Measurements from ENCODE around the gene HLA-G.
A peak's percentile ranks its signal among the peaks of the same experiment; 100 is the strongest.
"Not testable (repeated sequence)": the region's sequence is repeated elsewhere in the genome, so short reads cannot be mapped to it uniquely, and the experiment has no call there.

The HLA-G gene

DNA sequence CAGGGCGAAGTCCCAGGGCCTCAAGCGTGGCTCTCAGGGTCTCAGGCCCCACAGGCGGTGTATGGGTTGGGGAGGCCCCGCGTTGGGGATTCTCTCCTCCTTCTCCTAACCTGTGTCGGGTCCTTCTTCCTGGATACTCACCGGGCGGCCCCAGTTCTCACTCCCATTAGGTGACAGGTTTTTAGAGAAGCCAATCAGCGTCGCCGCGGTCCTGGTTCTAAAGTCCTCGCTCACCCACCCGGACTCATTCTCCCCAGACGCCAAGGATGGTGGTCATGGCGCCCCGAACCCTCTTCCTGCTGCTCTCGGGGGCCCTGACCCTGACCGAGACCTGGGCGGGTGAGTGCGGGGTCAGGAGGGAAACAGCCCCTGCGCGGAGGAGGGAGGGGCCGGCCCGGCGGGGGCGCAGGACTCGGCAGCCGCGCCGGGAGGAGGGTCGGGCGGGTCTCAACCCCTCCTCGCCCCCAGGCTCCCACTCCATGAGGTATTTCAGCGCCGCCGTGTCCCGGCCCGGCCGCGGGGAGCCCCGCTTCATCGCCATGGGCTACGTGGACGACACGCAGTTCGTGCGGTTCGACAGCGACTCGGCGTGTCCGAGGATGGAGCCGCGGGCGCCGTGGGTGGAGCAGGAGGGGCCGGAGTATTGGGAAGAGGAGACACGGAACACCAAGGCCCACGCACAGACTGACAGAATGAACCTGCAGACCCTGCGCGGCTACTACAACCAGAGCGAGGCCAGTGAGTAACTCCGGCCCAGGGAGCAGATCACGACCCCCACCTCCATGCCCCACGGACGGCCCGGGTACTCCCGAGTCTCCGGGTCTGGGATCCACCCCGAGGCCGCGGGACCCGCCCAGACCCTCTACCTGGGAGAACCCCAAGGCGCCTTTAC lies at the start of gene HLA-G:
Gene HLA-G, plus strand, starts transcription at position 247 of the 892 bp plus-strand sequence. Its CDS starts 20 bp downstream, at position 267.
- peak; percentile 8 for DNase-seq

DNA sequence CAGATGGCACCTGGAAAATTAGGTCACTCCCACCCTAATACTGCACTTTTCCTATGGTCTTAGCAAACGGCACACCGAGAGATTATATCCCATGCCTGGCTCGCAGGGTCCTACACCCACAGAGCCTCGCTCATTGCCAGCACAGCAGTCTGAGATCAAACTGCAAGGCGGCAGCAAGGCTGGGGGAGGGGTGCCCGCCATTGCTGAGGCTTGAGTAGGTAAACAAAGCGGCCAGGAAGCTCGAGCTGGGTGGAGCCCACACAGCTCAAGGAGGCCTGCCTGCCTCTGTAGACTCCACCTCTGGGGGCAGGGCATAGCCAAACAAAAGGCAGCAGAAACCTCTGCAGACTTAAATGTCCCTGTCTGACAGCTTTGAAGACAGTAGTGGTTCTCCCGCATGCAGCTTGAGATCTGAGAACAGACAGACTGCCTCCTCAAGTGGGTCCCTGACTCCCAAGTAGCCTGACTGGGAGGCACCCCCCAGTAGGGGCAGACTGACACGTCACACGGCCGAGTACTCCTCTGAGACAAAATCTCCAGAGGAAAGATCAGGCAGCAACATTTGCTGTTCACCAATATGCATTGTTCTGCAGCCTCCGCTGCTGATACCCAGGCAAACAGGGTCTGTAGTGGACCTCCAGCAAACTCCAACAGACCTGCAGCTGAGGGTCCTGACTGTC lies 47.5 kb upstream of the HLA-G start:
- not testable (repeated sequence) for DNase-seq

GRCh38 chr6:29789176-29789575 lies 38.4 kb upstream of the HLA-G start:
- DNase-seq, result no peak

DNA sequence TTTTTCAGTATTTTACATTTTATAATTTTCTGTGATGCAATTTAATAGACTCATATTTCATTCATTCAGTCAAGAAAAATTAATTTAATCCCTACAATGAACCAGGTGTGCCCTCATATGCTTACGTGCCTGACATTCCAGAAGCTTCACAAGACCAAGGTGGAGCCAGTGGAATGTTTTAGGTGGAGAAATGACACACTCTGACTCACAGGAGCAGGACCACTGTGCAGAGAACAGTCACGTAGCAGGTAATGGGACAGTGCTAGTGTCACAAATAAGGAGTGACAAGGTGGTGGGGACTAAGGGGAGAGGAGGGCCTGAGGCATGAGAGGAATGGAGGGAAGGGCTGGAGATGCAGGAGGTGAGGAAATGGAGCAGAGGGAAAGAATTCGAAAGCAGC lies 37.0 kb upstream of the HLA-G start:
- no peak for DNase-seq

- no peak for DNase-seq
Observed at GRCh38 chr6:29791162-29791561, 36.5 kb upstream of the HLA-G start.

DNA sequence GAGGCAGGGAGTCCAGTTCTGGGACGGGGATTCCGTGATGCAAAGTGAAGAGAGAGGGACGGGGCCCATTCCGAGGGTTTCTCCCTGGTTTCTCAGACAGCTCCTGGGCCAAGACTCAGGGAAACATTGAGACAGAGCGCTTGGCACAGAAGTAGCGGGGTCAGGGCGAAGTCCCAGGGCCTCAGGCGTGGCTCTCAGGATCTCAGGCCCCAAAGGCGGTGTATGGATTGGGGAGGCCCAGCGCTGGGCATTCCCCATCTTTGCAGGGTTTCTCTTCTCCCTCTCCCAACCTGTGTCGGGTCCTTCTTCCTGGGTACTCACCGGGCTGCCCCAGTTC lies 35.9 kb upstream of the HLA-G start:
- no peak for DNase-seq

DNA sequence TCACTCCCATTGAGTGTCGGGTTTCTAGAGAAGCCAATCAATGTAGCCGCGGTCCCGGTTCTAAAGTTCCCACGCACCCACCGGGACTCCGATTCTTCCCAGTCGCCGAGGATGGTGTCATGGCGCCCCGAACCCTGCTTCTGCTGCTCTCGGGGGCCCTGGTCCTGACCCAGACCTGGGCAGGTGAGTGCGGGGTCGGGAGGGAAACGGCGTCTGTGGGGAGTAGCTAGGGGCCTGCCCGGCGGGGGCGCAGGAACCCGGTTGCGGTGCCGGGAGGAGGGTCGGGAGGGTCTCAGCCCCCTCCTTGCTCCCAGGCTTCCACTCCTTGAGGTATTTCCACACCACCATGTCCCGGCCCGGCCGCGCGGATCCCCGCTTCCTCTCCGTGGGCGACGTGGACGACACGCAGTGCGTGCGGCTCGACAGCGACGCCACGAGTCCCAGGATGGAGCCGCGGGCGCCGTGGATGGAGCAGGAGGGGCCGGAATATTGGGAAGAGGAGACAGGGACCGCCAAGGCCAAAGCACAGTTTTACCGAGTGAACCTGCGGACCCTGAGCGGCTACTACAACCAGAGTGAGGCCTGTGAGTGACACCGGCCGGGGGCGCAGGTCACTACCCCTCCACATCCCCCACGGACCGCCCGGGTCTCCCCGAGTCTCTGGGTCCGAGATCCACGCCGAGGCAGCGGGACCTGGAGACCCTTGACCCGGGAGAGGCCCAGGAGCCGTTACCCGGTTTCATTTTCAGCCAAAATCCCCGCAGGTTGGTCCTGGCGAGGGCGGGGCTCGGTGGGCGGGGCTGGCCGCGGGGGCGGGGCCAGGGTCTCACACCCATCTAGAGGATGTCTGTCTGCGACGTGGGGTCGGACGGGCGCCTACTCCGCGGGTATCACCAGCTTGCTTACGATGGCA lies 35.2 kb upstream of the HLA-G start:
- DNase-seq, result peak; percentile 87

DNA sequence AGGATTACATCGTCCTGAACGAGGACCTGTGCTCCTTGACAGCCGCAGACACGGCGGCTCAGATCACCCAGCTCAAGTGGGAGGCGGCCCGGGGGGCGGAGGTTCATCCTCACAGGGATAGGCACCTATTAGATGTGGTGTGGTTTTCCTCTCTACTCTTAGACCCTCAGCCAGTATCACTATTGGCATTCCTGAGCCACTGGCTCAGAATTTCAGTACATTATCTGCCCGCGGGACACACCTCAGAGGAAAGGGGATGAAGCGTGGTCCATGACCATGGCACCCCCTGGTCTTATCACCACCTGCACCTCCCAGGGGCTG lies 34.6 kb upstream of the HLA-G start:
- no peak for DNase-seq

GRCh38 chr6:29793796-29794195 lies 33.8 kb upstream of the HLA-G start:
- DNase-seq, result no peak

DNA sequence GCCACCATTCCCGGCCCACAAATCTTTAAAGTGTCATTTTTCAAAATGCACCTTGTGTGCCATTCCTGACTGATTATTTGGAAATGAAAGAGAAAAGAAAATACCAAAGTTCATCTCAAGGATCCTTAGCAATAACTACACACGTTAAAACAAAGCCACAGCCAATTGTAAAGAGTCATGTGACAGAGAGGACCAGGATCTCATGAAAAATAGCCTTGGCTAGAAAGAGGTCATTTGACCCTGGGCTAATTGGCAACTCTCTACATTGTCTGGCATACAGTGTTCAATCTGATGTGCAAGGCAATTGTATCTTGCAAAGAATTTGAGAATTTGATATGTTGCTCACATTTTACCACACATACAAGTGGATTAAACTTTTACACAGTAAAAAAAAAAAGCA lies 31.6 kb upstream of the HLA-G start:
- no peak for DNase-seq

DNA sequence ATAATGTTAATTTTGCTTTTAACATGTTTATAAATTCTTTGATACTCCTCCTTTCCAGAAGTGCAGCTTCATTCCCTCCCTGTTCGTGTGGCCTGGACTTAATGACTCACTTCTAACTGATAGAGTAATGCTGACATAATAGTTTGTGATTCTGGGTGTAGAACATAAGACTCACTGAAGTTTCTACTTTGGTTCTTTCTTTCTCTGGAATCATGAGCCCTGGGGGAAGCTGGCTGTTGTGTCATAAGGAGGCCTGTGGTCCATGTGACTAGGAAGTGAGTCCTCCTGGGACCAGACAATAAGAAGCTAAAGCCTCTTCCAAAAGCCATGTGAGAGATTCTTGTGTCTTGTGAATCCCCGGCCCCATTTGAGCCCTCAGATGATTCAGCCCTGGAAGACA lies 30.5 kb upstream of the HLA-G start:
- no peak for DNase-seq

GRCh38 chr6:29797966-29798365 lies 29.7 kb upstream of the HLA-G start:
- no peak for DNase-seq

DNA sequence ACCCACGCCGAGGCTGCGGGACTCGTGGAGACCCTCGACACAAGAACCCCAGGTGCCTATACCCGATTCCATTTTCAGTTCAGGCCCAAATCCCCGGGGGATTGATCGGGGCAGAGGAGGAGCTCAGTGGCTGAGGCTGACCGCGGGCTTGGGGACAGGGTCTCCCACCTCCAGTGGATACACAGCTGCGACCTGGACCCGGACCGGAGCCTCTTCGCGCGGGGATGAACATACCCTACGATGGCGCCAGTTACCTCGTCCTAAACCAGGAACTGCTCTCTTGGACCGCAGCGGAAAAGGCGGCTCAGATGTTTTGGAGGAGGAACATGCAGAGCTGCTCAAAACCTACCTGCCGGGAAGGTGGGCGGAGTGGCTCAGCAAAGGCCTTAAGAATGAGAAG lies 27.4 kb upstream of the HLA-G start:
- no peak for DNase-seq

- no peak for DNase-seq
Observed at GRCh38 chr6:29806387-29806786, 21.2 kb upstream of the HLA-G start.

GRCh38 chr6:29809249-29809648 lies 18.4 kb upstream of the HLA-G start:
- DNase-seq, result no peak

GRCh38 chr6:29810371-29810770 lies 17.3 kb upstream of the HLA-G start:
- DNase-seq, result no peak

GRCh38 chr6:29811377-29811776 lies 16.2 kb upstream of the HLA-G start:
- DNase-seq, result no peak

GRCh38 chr6:29813066-29813465 lies 14.6 kb upstream of the HLA-G start:
- no peak for DNase-seq

GRCh38 chr6:29813809-29814208 lies 13.8 kb upstream of the HLA-G start:
- DNase-seq, result no peak

GRCh38 chr6:29814379-29815117 lies 13.1 kb upstream of the HLA-G start:
- no peak for DNase-seq

- DNase-seq, result no peak
Observed at GRCh38 chr6:29815118-29815750, 12.4 kb upstream of the HLA-G start.

GRCh38 chr6:29816030-29816429 lies 11.6 kb upstream of the HLA-G start:
- no peak for DNase-seq
